ENCODE results near the gene PET100.

The PET100 gene

GRCh38 chr19:7654401-7654800 lies 24.8 kb downstream of the PET100 start:
- peak; percentile 12 for DNase-seq

GRCh38 chr19:7655581-7655980 lies 26.0 kb downstream of the PET100 start:
- no peak for DNase-seq

- no peak for DNase-seq
These were observed 27.6 kb downstream of the PET100 start for GRCh38 chr19:7657131-7657751.

GRCh38 chr19:7658219-7658686 lies 28.7 kb downstream of the PET100 start:
- DNase-seq, result no peak

GRCh38 chr19:7661744-7662538 lies 32.3 kb downstream of the PET100 start:
- DNase-seq, result no peak

GRCh38 chr19:7662657-7663056 lies 33.1 kb downstream of the PET100 start:
- DNase-seq, result no peak

GRCh38 chr19:7663706-7664105 lies 34.1 kb downstream of the PET100 start:
- no peak for DNase-seq

- peak; percentile 78 for DNase-seq
These were observed 35.5 kb downstream of the PET100 start for GRCh38 chr19:7665076-7665475.

- no peak for DNase-seq
These were observed 39.2 kb downstream of the PET100 start, which contains the start of gene RETN for GRCh38 chr19:7668842-7669241. Gene RETN, plus strand, starts transcription at chr19:7669049. Its CDS starts 278 bp downstream, at chr19:7669327.

GRCh38 chr19:7669641-7670040 lies 40.0 kb downstream of the PET100 start:
- no peak for DNase-seq

GRCh38 chr19:7670150-7670783 lies 40.7 kb downstream of the PET100 start:
- no peak for DNase-seq

GRCh38 chr19:7670790-7671189 lies 41.2 kb downstream of the PET100 start:
- DNase-seq, result no peak

- no peak for DNase-seq
These were observed 42.9 kb downstream of the PET100 start for GRCh38 chr19:7672522-7672921.

- DNase-seq, result peak; percentile 21
These were observed 44.7 kb downstream of the PET100 start for GRCh38 chr19:7674010-7675005.

- no peak for DNase-seq
These were observed 46.8 kb downstream of the PET100 start for GRCh38 chr19:7676376-7676775.

- no peak for DNase-seq
These were observed 47.3 kb downstream of the PET100 start, which contains the start of gene MCEMP1 for GRCh38 chr19:7676854-7677253. Gene MCEMP1, plus strand, starts transcription at chr19:7677090. Its CDS starts 31 bp downstream, at chr19:7677121.

- DNase-seq, result no peak
These were observed 48.2 kb downstream of the PET100 start for GRCh38 chr19:7677669-7678311.

GRCh38 chr19:7678971-7679751 lies 49.6 kb downstream of the PET100 start:
- no peak for DNase-seq

- DNase-seq, result no peak
These were observed 50.4 kb downstream of the PET100 start for GRCh38 chr19:7679771-7680605.

All from fibroblast of upper back skin (primary cell).